Vagina (tissue), 2 donors: ENCODE results near the gene CCDC102A.

Experiments
- CTCF ChIP-seq, 3 experiments: fragments of 450-650 bp in 2 of 3; fragments of 200-600 bp in 1 of 3; sonication (generic) in 1 of 3; IDR thresholded peaks; one replicate each; pipeline ENCODE4 v1.5.1; 2017 to 2019; ENCODE audit warnings: antibody characterized with exemption in 3 of 3, mild to moderate bottlenecking in 2 of 3, moderate library complexity in 2 of 3
- POLR2A ChIP-seq, 2 donors: fragments of 450-650 bp; IDR thresholded peaks; one replicate each; pipeline ENCODE4 v1.6.1; 2017; ENCODE audit warnings: antibody characterized with exemption in 2 of 2, mild to moderate bottlenecking in 2 of 2, moderate library complexity in 2 of 2

GRCh38 chr16:57513371-57514102 lies 22.8 kb downstream of the CCDC102A start:
- TF ChIP-seq POLR2A (IDR thresholded peaks at IDR 0.05) (no peak), CTCF (IDR thresholded peaks at IDR 0.05) (no peak)
